PFSK-1 (cell line): ENCODE data around the gene MMEL1.

Source experiments
- POLR2AphosphoS5 ChIP-seq: IDR thresholded peaks from 2 replicates; pipeline ENCODE4 v1.6.1; 2012; ENCODE audit warnings: low read depth, mild to moderate bottlenecking, control low read depth, low read length, moderate library complexity
- SIN3A ChIP-seq: IDR thresholded peaks from 2 replicates; pipeline ENCODE4 v1.6.1; 2012; ENCODE audit warnings: mild to moderate bottlenecking, low read length, moderate library complexity, borderline replicate concordance; ENCODE audit not compliant: insufficient read depth
- TAF1 ChIP-seq: IDR thresholded peaks from 2 replicates; pipeline ENCODE4 v1.6.1; 2012; ENCODE audit warnings: low read length, control low read depth, borderline replicate concordance; ENCODE audit not compliant: insufficient read depth

GRCh38 chr1:2624735-2625300 lies 8.0 kb downstream of the MMEL1 start:
- TF ChIP-seq SIN3A = no peak
- no peak for TF ChIP-seq TAF1
- no peak for TF ChIP-seq POLR2AphosphoS5
